Keratinocyte (primary cell): ENCODE data around the gene CDC42SE2. TPM values are rescaled to one million over a fixed set of nuclear protein-coding genes. Genes with fewer than 3 reads are reported as not detected.

Experiments used
- DNase-seq: peaks from one replicate; pipeline ENCODE4 v3.0.0-alpha.2; 2011; ENCODE audit warnings: low read depth, missing footprints, low spot score
- FAIRE-seq: peaks from 2 replicates; lab custom pipeline; 2011; peaks lifted over from hg19 to GRCh38; lab: Jason Lieb, UNC
- H2AFZ ChIP-seq: 2 replicates; pipeline ENCODE4 v1.6.0; 2012; ENCODE audit warnings: low read length, control low read depth, inconsistent platforms; ENCODE audit not compliant: control insufficient read depth
- H3K27ac ChIP-seq: 2 replicates; pipeline ENCODE4 v1.5.1; 2011; ENCODE audit warnings: low read length; ENCODE audit not compliant: control insufficient read depth, insufficient read depth
- H3K27me3 ChIP-seq: 3 replicates; pipeline ENCODE4 v1.6.0; 2011; ENCODE audit warnings: low read length; ENCODE audit not compliant: control insufficient read depth, insufficient read depth; ENCODE audit errors: extremely low read depth
- H3K36me3 ChIP-seq, 2 experiments: 2 replicates in 1 of 2; 3 replicates in 1 of 2; pipeline ENCODE4 v1.5.1; 2011; ENCODE audit warnings: low read length in 2 of 2, mild to moderate bottlenecking in 1 of 2; ENCODE audit not compliant: control insufficient read depth in 2 of 2, insufficient read depth in 2 of 2; ENCODE audit errors: extremely low read depth in 1 of 2
- H3K4me1 ChIP-seq: 3 replicates; pipeline ENCODE4 v1.5.1; 2011; ENCODE audit warnings: low read length; ENCODE audit not compliant: control insufficient read depth, insufficient read depth; ENCODE audit errors: extremely low read depth
- H3K4me2 ChIP-seq: 3 replicates; pipeline ENCODE4 v1.6.0; 2011; ENCODE audit warnings: low read depth, low read length; ENCODE audit not compliant: control insufficient read depth, insufficient read depth; ENCODE audit errors: extremely low read depth
- H3K4me3 ChIP-seq, 3 experiments: fragments of 200-600 bp in 1 of 3; sonication (generic) in 1 of 3; 2 replicates in 2 of 3; 3 replicates in 1 of 3; pipeline ENCODE4 v1.5.1; 2011 to 2016; ENCODE audit warnings: low read length in 3 of 3, mild to moderate bottlenecking in 3 of 3, control low read depth in 2 of 3, inconsistent platforms in 1 of 3, low read depth in 1 of 3, mixed read lengths in 1 of 3, mixed run types in 1 of 3, moderate library complexity in 1 of 3; ENCODE audit not compliant: control insufficient read depth in 2 of 3, insufficient read depth in 2 of 3; ENCODE audit errors: extremely low read depth in 1 of 3
- H3K79me2 ChIP-seq: 2 replicates; pipeline ENCODE4 v1.6.0; 2012; ENCODE audit warnings: low read length; ENCODE audit not compliant: control insufficient read depth, insufficient read depth
- H3K9ac ChIP-seq: 3 replicates; pipeline ENCODE4 v1.6.0; 2011; ENCODE audit warnings: low read length; ENCODE audit not compliant: control insufficient read depth, insufficient read depth; ENCODE audit errors: extremely low read depth
- H3K9me1 ChIP-seq: 3 replicates; pipeline ENCODE4 v1.6.0; 2011; ENCODE audit warnings: low read length; ENCODE audit not compliant: control insufficient read depth, insufficient read depth; ENCODE audit errors: extremely low read depth
- H3K9me3 ChIP-seq: 2 replicates; pipeline ENCODE4 v1.5.1; 2012; ENCODE audit warnings: low read depth, low read length; ENCODE audit not compliant: control insufficient read depth
- H4K20me1 ChIP-seq: 3 replicates; pipeline ENCODE4 v1.6.0; 2011; ENCODE audit warnings: low read length; ENCODE audit not compliant: control insufficient read depth, insufficient read depth; ENCODE audit errors: extremely low read depth
- EZH2 ChIP-seq: IDR thresholded peaks from one replicate; pipeline ENCODE4 v1.6.1; 2012; ENCODE audit warnings: inconsistent platforms, mild to moderate bottlenecking, low read length, moderate library complexity
- dilution Hi-C: fragments of 300-500 bp; cut with MboI; formaldehyde crosslinking; loops from one replicate; pipeline ENCODE4 v1.7.0; 2020; ENCODE audit warnings: low sequenced_read_pairs; ENCODE audit not compliant: extremely low pct_ligation_motif_present
- polyA plus RNA-seq, 5 experiments: library from polyadenylated mRNA; depleted of rRNA in 3 of 5; stranded (reverse) in 3 of 5; stranded (forward) in 1 of 5; unstranded in 1 of 5; fragments of >200 nt; gene quantifications; 1 replicate in 1 of 5; 2 replicates in 3 of 5; 3 replicates in 1 of 5; pipeline versions ENCODE4 v1.2.1 to v1.2.3, GENCODE V29; 2011 to 2012; ENCODE audit warnings: missing spikeins in 2 of 5, low read depth in 1 of 5, low replicate concordance in 1 of 5
- TF ChIP-seq, protein P1 (sequence below), 3 experiments: IDR thresholded peaks in 1 of 3; conservative IDR thresholded peaks in 1 of 3; optimal IDR thresholded peaks in 1 of 3; 2 replicates in 2 of 3; 3 replicates in 1 of 3; pipeline versions ENCODE3 to v1.5.1; 2011; ENCODE audit warnings: low read length in 3 of 3, mild to moderate bottlenecking in 3 of 3, moderate library complexity in 2 of 3, control low read depth in 1 of 3, inconsistent platforms in 1 of 3; ENCODE audit not compliant: insufficient read depth in 2 of 3; ENCODE audit errors: extremely low read depth in 1 of 3

Gene CDC42SE2
- polyA plus RNA-seq, 1 donor (not counting 4 experiments of a cell fraction or from before 2014, with no cell fraction given): 32.5 TPM

DNA sequence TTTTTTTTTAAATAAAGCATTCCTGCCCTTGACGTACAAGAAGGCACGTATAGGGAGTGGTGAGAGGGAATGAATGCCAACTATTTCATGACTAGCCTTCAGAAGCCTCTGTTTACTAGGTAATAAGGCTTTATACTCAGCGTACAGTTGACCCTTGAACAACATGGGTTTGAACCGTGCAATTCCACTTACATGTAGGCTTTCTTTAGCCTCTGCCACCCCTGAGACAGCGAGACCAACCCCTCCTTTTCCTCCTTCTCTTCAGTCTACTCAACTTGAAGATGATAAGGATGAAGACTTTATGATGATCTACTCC, 22.5 kb downstream of the CDC42SE2 start:
- H3K27ac ChIP-seq: no peak overlapping the region
- no peaks in the 10 kb centered on the region for H3K9me3 ChIP-seq
- H3K9ac ChIP-seq: no peak overlapping the region
- peaks cover 77% of the 10 kb centered on the region for H3K79me2 ChIP-seq
- no peak overlapping the region for H3K4me3 ChIP-seq
- dilution Hi-C loops: no loop called here
- H2AFZ ChIP-seq: no peak overlapping the region
- TF ChIP-seq, protein P1, sequence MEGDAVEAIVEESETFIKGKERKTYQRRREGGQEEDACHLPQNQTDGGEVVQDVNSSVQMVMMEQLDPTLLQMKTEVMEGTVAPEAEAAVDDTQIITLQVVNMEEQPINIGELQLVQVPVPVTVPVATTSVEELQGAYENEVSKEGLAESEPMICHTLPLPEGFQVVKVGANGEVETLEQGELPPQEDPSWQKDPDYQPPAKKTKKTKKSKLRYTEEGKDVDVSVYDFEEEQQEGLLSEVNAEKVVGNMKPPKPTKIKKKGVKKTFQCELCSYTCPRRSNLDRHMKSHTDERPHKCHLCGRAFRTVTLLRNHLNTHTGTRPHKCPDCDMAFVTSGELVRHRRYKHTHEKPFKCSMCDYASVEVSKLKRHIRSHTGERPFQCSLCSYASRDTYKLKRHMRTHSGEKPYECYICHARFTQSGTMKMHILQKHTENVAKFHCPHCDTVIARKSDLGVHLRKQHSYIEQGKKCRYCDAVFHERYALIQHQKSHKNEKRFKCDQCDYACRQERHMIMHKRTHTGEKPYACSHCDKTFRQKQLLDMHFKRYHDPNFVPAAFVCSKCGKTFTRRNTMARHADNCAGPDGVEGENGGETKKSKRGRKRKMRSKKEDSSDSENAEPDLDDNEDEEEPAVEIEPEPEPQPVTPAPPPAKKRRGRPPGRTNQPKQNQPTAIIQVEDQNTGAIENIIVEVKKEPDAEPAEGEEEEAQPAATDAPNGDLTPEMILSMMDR (optimal IDR thresholded peaks at IDR 0.05 in 1 of 3, IDR thresholded peaks at IDR 0.05 in 1 of 3, conservative IDR thresholded peaks at IDR 0.05 in 1 of 3; ENCODE audit: extremely low read depth in 1 of 3, insufficient read depth in 2 of 3, low read length in 3 of 3): no peak
- TF ChIP-seq EZH2: no peak
- no peaks in the 10 kb centered on the region for H3K27me3 ChIP-seq
- DNase-seq (no peak), FAIRE-seq (no peak)
- H3K9me1 ChIP-seq: no peaks in the 10 kb centered on the region
- no peaks in the 10 kb centered on the region for H3K36me3 ChIP-seq
- H3K4me2 ChIP-seq: no peak overlapping the region
- H4K20me1 ChIP-seq: no peaks in the 10 kb centered on the region
- H3K4me1 ChIP-seq: peaks cover 7% of the 10 kb centered on the region

DNA sequence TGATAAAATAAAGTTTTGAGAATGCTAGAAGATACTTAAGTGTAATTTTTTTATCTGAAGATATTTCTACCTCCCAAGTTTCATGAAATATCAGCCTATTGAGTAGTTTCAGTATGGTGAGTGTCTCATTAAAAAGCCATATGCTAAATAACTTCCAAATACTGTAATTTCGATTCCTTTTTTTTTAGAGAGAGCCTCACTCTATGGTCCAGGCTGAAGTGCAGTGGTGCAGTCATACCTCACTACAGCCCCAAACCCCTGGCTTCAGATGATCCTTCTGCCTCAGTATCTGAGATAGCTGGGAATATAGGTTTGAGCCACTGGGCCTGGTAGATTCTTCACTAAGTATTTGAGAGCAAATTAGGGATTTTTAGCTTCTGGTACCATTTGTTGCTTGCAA, 24.5 kb downstream of the CDC42SE2 start:
- no peak overlapping the region for H3K9ac ChIP-seq
- no peaks in the 10 kb centered on the region for H3K27me3 ChIP-seq
- TF ChIP-seq, protein P1 (optimal IDR thresholded peaks at IDR 0.05 in 1 of 3, IDR thresholded peaks at IDR 0.05 in 1 of 3, conservative IDR thresholded peaks at IDR 0.05 in 1 of 3; ENCODE audit: extremely low read depth in 1 of 3, insufficient read depth in 2 of 3, low read length in 3 of 3): no peak
- no peak for TF ChIP-seq EZH2
- no peak overlapping the region for H3K4me2 ChIP-seq
- DNase-seq: no peak
- peaks cover 86% of the 10 kb centered on the region for H3K79me2 ChIP-seq
- no peaks in the 10 kb centered on the region for H3K9me3 ChIP-seq
- H4K20me1 ChIP-seq: no peaks in the 10 kb centered on the region
- no peaks in the 10 kb centered on the region for H3K36me3 ChIP-seq
- H3K27ac ChIP-seq: no peak overlapping the region
- no peak overlapping the region for H3K4me3 ChIP-seq
- no peak for FAIRE-seq
- no peaks in the 10 kb centered on the region for H3K9me1 ChIP-seq
- dilution Hi-C loops: no loop called here
- H2AFZ ChIP-seq: no peak overlapping the region
- no peaks in the 10 kb centered on the region for H3K4me1 ChIP-seq
